ENCODE results near the gene AGO1. TPM values are rescaled to one million over a fixed set of nuclear protein-coding genes. Genes with fewer than 3 reads are reported as not detected.
A peak's percentile ranks its signal among the peaks of the same experiment; 100 is the strongest.

Gene AGO1
- polyA plus RNA-seq (2011; rRNA removed) (14.8 and 17.6 TPM in 2 replicates), polyA minus RNA-seq (2011; rRNA and poly(A)+ RNA removed) (65.2 and 78.6 TPM in 2 replicates)

DNA sequence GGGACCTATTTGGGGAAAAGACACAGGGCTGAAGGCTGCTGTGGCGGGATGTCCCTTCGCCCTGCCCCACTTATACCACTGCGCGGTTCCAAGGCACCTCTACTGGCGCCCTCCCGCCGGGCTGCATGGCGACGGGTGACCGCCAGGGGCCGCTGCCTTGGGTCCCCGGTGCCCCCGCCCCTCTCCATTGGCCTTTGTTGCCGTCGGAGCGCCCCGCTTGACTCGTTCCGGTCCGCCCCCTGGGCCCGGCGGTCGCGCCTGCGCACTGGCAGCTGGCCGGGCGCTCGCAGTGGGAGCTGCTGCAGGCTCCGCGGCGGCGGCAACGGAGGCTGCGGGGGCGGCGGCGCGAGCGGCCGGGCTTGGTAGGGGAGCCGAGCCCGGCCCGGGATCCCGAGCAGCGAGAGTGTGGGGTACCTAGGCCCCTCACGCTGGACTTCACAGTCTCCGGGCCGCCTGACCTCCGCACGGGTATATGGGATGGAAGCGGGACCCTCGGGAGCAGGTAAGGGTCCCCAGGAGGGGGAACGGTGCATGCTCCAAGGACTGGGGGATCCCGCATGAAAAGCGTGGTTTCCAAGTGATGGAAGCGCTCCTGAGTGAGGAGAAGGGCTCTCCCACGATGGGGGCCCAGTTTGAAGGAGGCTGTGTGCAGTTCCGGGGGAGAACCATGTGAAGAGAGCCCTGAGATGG is at the start of gene AGO1:
Gene AGO1, plus strand, starts transcription at position 265 of the 690 bp plus-strand sequence. Its CDS starts 213 bp downstream, at position 478.
- TF ChIP-seq, protein P1, sequence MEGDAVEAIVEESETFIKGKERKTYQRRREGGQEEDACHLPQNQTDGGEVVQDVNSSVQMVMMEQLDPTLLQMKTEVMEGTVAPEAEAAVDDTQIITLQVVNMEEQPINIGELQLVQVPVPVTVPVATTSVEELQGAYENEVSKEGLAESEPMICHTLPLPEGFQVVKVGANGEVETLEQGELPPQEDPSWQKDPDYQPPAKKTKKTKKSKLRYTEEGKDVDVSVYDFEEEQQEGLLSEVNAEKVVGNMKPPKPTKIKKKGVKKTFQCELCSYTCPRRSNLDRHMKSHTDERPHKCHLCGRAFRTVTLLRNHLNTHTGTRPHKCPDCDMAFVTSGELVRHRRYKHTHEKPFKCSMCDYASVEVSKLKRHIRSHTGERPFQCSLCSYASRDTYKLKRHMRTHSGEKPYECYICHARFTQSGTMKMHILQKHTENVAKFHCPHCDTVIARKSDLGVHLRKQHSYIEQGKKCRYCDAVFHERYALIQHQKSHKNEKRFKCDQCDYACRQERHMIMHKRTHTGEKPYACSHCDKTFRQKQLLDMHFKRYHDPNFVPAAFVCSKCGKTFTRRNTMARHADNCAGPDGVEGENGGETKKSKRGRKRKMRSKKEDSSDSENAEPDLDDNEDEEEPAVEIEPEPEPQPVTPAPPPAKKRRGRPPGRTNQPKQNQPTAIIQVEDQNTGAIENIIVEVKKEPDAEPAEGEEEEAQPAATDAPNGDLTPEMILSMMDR (IDR thresholded peaks at IDR 0.05; ENCODE audit: low read depth, low read length), result peak; percentile 85
- POLR2A ChIA-PET, result interaction anchor here (1.0 to 1.3 kb wide), 2 partner anchors 21 to 114 kb away, joined by 3 read pairs; no protein-coding TSS in a partner anchor
- CTCF ChIA-PET, result interaction anchor here (0.5 to 2.2 kb wide), 31 partner anchors 9 to 509 kb away, joined by 3 to 24 read pairs (median 4); no protein-coding TSS in a partner anchor

DNA sequence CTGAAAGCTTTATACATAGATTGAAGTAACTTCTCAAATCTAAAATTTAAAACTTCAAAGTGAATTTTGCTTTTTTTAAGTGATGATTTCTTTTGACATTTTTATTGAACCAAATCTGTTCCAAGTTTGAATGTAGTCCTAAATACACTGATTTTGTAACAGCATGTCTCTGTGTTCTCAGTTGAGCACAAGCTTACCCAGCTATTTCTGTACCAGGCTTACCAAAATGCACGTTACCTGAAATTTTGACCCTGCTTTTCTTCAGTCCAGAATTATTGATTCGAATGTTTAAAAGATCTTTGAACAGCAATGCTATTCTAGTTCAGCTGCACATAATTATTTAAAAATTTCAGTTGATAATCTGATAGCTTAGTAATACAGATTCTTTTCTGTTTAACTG is 49.6 kb upstream of the AGO1 start:
- ChIA-PET CTCF (no interaction called here), POLR2A (interaction anchor here (0.7 kb wide), 1 partner anchor 249 kb away, joined by 5 read pairs; no protein-coding TSS in a partner anchor)
- no peak overlapping the region for H3K4me3 ChIP-seq (ENCODE audit: low read depth, low read length)
- DNase-seq (ENCODE audit: low read depth, low spot score), result no peak
- H3K9me3 ChIP-seq (ENCODE audit: control insufficient read depth, insufficient read depth, low read length), result no peaks in the 10 kb centered on the region
- TF ChIP-seq, protein P1 (IDR thresholded peaks at IDR 0.05; ENCODE audit: low read depth, low read length), result no peak
- H3K27ac ChIP-seq (ENCODE audit: low read depth, low read length), result no peak overlapping the region
- no peaks in the 10 kb centered on the region for H3K27me3 ChIP-seq (ENCODE audit: control insufficient read depth, insufficient read depth, low read length)

More for the DNA sequence above, at the start of gene AGO1:
- no peaks in the 10 kb centered on the region for H3K27me3 ChIP-seq (ENCODE audit: control insufficient read depth, insufficient read depth, low read length)
- peak within 1 kb of the TSS; percentile 39 for H3K27ac ChIP-seq (ENCODE audit: low read depth, low read length)
- H3K4me3 ChIP-seq (ENCODE audit: low read depth, low read length), result peak within 1 kb of the TSS; percentile 100
- H3K9me3 ChIP-seq (ENCODE audit: control insufficient read depth, insufficient read depth, low read length), result no peaks in the 10 kb centered on the region; the same call in 1 of the 2 replicates
- peak; percentile 77 for DNase-seq (ENCODE audit: low read depth, low spot score)

DNA sequence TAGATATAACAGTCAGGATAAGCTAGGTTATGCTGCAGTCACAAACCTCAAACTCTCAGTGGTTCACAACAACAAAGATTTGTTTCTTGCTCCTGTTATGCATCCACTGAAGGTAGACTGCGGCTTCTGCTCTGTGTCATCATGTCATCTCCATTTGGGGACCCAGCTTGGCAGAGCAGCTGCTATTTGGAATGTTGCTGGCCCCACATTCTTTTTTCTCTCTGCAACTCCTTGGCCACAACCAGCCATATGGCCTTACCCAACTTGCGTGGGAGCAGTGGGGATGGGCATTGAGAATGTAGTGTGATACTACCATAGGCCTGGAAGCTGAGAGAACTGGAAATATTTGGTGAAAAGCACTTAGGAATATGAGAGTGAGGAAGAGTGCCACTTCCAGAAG is 48.8 kb upstream of the AGO1 start:
- CTCF ChIA-PET, result interaction anchor here (0.7 kb wide), 1 partner anchor 77 kb away, joined by 3 read pairs; no protein-coding TSS in a partner anchor
- Histone ChIP-seq H3K27me3 (ENCODE audit: control insufficient read depth, insufficient read depth, low read length) (no peaks in the 10 kb centered on the region), H3K4me3 (ENCODE audit: low read depth, low read length) (no peak overlapping the region), H3K27ac (ENCODE audit: low read depth, low read length) (no peak overlapping the region), H3K9me3 (ENCODE audit: control insufficient read depth, insufficient read depth, low read length) (no peaks in the 10 kb centered on the region)
- DNase-seq (ENCODE audit: low read depth, low spot score), result no peak
- POLR2A ChIA-PET, result no interaction called here
- TF ChIP-seq, protein P1 (IDR thresholded peaks at IDR 0.05; ENCODE audit: low read depth, low read length), result no peak

DNA sequence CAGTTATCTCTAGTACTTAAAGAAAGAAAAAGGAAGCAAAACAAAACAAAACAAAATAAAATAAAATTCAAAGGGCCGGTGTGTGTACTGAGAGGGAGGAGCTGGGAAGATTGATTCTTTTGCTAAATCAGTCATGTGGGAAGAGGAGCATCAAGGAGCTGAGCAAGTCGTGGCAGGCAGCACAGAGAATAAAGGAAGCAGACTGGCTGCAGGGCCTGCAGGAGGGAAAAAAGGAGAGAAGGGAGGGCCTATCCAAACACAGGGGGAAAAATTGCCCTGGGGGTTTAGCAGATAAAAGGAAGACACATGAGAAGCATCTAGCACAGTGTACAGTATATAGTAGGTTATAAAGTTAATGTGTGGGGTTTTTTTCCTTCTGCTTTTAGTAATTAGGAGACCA is 47.6 kb upstream of the AGO1 start:
- ChIA-PET CTCF (no interaction called here), POLR2A (no interaction called here)
- TF ChIP-seq, protein P1 (IDR thresholded peaks at IDR 0.05; ENCODE audit: low read depth, low read length), result no peak
- Histone ChIP-seq H3K27ac (ENCODE audit: low read depth, low read length) (no peak overlapping the region), H3K9me3 (ENCODE audit: control insufficient read depth, insufficient read depth, low read length) (no peaks in the 10 kb centered on the region), H3K4me3 (ENCODE audit: low read depth, low read length) (no peak overlapping the region), H3K27me3 (ENCODE audit: control insufficient read depth, insufficient read depth, low read length) (no peaks in the 10 kb centered on the region)
- no peak for DNase-seq (ENCODE audit: low read depth, low spot score)

DNA sequence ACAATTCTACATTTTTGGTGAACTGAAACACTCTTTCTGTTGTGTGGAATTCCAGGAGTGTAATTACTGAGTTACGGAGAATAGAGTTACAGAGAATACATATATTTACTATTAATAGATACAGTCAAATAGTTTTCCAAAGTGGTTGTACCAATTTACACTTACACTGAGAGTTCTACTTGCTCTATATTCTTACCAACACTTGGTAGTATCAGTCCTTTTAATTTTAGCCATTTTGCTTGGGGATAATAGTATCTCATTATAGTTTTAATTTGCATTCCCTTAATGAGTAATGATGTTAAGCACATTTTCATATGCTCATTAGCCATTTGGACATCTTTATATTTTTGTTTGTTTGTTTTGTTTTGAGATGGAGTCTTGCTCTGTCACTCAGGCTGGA is 46.3 kb upstream of the AGO1 start:
- CTCF ChIA-PET, result no interaction called here
- Histone ChIP-seq H3K9me3 (ENCODE audit: control insufficient read depth, insufficient read depth, low read length) (no peaks in the 10 kb centered on the region), H3K4me3 (ENCODE audit: low read depth, low read length) (no peak overlapping the region), H3K27ac (ENCODE audit: low read depth, low read length) (no peak overlapping the region), H3K27me3 (ENCODE audit: control insufficient read depth, insufficient read depth, low read length) (no peaks in the 10 kb centered on the region)
- TF ChIP-seq, protein P1 (IDR thresholded peaks at IDR 0.05; ENCODE audit: low read depth, low read length), result no peak
- POLR2A ChIA-PET, result no interaction called here
- DNase-seq (ENCODE audit: low read depth, low spot score), result no peak

All from AG04450 (cell line).